Mucosa of stomach (tissue), 1 donor: Measurements from ENCODE around the gene TINCR.

Experiments used
- H3K27me3 ChIP-seq: one replicate; pipeline ENCODE4 v1.7.0; 2013; ENCODE audit warnings: mild to moderate bottlenecking, low read length; ENCODE audit not compliant: control insufficient read depth, insufficient read depth
- H3K36me3 ChIP-seq: one replicate; pipeline ENCODE4 v1.7.0; 2013; ENCODE audit warnings: low read length; ENCODE audit not compliant: control insufficient read depth, insufficient read depth
- H3K4me1 ChIP-seq: one replicate; pipeline ENCODE4 v1.7.0; 2013; ENCODE audit warnings: mild to moderate bottlenecking, low read length; ENCODE audit not compliant: control insufficient read depth, insufficient read depth
- H3K4me3 ChIP-seq: one replicate; pipeline ENCODE4 v1.7.0; 2013; ENCODE audit warnings: low read length
- H3K9ac ChIP-seq: one replicate; pipeline ENCODE4 v1.7.0; 2013; ENCODE audit warnings: mild to moderate bottlenecking, low read length, moderate library complexity
- H3K9me3 ChIP-seq: one replicate; pipeline ENCODE4 v1.7.0; 2013; ENCODE audit warnings: mild to moderate bottlenecking, low read length, moderate library complexity; ENCODE audit not compliant: control insufficient read depth
- donor health status: Pancreatic carcinoma.

The TINCR gene

GRCh38 chr19:5587071-5587455 is 19.3 kb upstream of the TINCR start:
- no peak overlapping the region for H3K9ac ChIP-seq
- H3K36me3 ChIP-seq: peaks cover 14% of the 10 kb centered on the region
- no peaks in the 10 kb centered on the region for H3K9me3 ChIP-seq
- no peaks in the 10 kb centered on the region for H3K27me3 ChIP-seq
- H3K4me3 ChIP-seq: no peak overlapping the region
- H3K4me1 ChIP-seq: no peaks in the 10 kb centered on the region

- Histone ChIP-seq H3K9me3 (no peaks in the 10 kb centered on the region), H3K9ac (no peak overlapping the region), H3K27me3 (no peaks in the 10 kb centered on the region), H3K4me1 (no peaks in the 10 kb centered on the region), H3K4me3 (no peak overlapping the region), H3K36me3 (peaks cover 8% of the 10 kb centered on the region)
Measured at GRCh38 chr19:5586300-5587070, 18.7 kb upstream of the TINCR start.

GRCh38 chr19:5585461-5586299 is 17.9 kb upstream of the TINCR start:
- H3K36me3 ChIP-seq: peaks cover 7% of the 10 kb centered on the region

GRCh38 chr19:5580161-5580571 is 12.4 kb upstream of the TINCR start:
- Histone ChIP-seq H3K9ac (no peak overlapping the region), H3K4me1 (peaks cover 7% of the 10 kb centered on the region), H3K27me3 (no peaks in the 10 kb centered on the region), H3K9me3 (no peaks in the 10 kb centered on the region), H3K4me3 (no peak overlapping the region), H3K36me3 (no peaks in the 10 kb centered on the region)

More at GRCh38 chr19:5585461-5586299, 17.9 kb upstream of the TINCR start:
- no peaks in the 10 kb centered on the region for H3K9me3 ChIP-seq
- no peak overlapping the region for H3K4me3 ChIP-seq
- H3K4me1 ChIP-seq: no peaks in the 10 kb centered on the region
- no peak overlapping the region for H3K9ac ChIP-seq
- no peaks in the 10 kb centered on the region for H3K27me3 ChIP-seq

- Histone ChIP-seq H3K4me3 (no peak overlapping the region), H3K9ac (no peak overlapping the region), H3K27me3 (no peaks in the 10 kb centered on the region), H3K4me1 (peaks cover 7% of the 10 kb centered on the region), H3K9me3 (no peaks in the 10 kb centered on the region), H3K36me3 (no peaks in the 10 kb centered on the region)
Measured at GRCh38 chr19:5579697-5580096, 11.9 kb upstream of the TINCR start.

- H3K4me3 ChIP-seq: no peak overlapping the region
- peaks cover 7% of the 10 kb centered on the region for H3K4me1 ChIP-seq
- no peaks in the 10 kb centered on the region for H3K36me3 ChIP-seq
- no peaks in the 10 kb centered on the region for H3K9me3 ChIP-seq
- no peak overlapping the region for H3K9ac ChIP-seq
- no peaks in the 10 kb centered on the region for H3K27me3 ChIP-seq
Measured at GRCh38 chr19:5579286-5579685, 11.5 kb upstream of the TINCR start.

- no peaks in the 10 kb centered on the region for H3K27me3 ChIP-seq
- peaks cover 7% of the 10 kb centered on the region for H3K4me1 ChIP-seq
- H3K9me3 ChIP-seq: no peaks in the 10 kb centered on the region
- no peaks in the 10 kb centered on the region for H3K36me3 ChIP-seq
- peak overlapping the region; percentile 3 for H3K9ac ChIP-seq
- H3K4me3 ChIP-seq: peak overlapping the region; percentile 29
Measured at GRCh38 chr19:5578097-5578846, 10.5 kb upstream of the TINCR start.

- Histone ChIP-seq H3K9me3 (no peaks in the 10 kb centered on the region), H3K36me3 (no peaks in the 10 kb centered on the region), H3K4me3 (no peak overlapping the region), H3K4me1 (peaks cover 7% of the 10 kb centered on the region), H3K27me3 (no peaks in the 10 kb centered on the region), H3K9ac (no peak overlapping the region)
Measured at GRCh38 chr19:5575590-5575989, 7.8 kb upstream of the TINCR start.

GRCh38 chr19:5572556-5573286 is 5.0 kb upstream of the TINCR start:
- Histone ChIP-seq H3K9me3 (no peaks in the 10 kb centered on the region), H3K4me1 (peaks cover 5% of the 10 kb centered on the region), H3K36me3 (no peaks in the 10 kb centered on the region), H3K27me3 (peaks cover 6% of the 10 kb centered on the region), H3K9ac (no peak overlapping the region), H3K4me3 (no peak overlapping the region)

- Histone ChIP-seq H3K36me3 (no peaks in the 10 kb centered on the region), H3K27me3 (peaks cover 12% of the 10 kb centered on the region), H3K9me3 (no peaks in the 10 kb centered on the region), H3K4me1 (peaks cover 3% of the 10 kb centered on the region), H3K9ac (no peak overlapping the region), H3K4me3 (no peak overlapping the region)
Measured at GRCh38 chr19:5571777-5572176, 4.0 kb upstream of the TINCR start.

- H3K9ac ChIP-seq: no peak overlapping the region
- H3K27me3 ChIP-seq: peaks cover 36% of the 10 kb centered on the region
- no peaks in the 10 kb centered on the region for H3K9me3 ChIP-seq
- H3K4me1 ChIP-seq: peaks cover 3% of the 10 kb centered on the region
- H3K4me3 ChIP-seq: no peak overlapping the region
- no peaks in the 10 kb centered on the region for H3K36me3 ChIP-seq
Measured at GRCh38 chr19:5567970-5568407, 236 bp upstream of the TINCR start.
